GM19023 (cell line): ENCODE measurements around the gene SLC7A4.

Source experiments
- ATAC-seq: cut with Tn5 transposase; IDR thresholded peaks from one replicate; pipeline ENCODE4 v1.9.1; 2021; ENCODE audit warnings: mild to moderate bottlenecking, moderate library complexity; ENCODE audit not compliant: unreplicated experiment

The SLC7A4 gene

DNA sequence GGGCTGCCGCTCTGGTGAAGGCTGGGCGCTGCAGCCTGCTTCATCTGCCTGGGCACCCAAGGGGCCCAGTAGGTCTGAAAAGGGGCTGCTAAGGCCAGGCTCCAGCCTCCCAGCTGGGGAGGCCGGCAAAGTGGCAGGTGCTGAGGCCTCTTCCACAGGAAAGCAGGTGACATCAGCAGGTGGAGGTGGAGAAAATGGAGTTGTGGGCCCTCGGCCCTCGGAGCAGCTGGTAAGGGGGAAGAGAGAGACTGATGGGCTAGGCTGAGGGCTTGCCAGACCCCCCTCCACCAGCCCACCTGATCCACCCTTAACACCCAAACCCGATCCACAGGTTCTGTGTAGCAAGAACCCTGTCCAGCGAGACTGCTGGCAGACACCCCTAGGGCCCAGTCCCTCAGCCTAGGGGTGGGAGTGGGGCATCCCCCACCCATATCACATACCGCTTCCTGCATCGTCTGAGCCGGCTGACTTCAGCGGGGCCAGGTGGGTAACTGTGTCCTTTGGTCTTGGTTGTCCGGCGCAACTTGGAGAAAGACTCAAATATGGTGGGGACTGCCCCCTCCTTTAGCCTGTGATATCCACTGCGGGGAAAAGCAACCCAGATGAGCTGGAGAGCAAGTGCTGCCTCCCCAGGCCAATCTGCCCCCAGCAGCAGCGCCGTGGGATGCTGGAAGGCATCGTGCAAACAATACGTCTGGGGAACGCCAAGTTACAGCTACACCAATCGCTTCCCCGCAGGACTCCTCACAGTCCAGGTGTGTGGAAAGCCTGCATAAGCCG is 32.0 kb downstream of the SLC7A4 start:
- no peak for ATAC-seq

DNA sequence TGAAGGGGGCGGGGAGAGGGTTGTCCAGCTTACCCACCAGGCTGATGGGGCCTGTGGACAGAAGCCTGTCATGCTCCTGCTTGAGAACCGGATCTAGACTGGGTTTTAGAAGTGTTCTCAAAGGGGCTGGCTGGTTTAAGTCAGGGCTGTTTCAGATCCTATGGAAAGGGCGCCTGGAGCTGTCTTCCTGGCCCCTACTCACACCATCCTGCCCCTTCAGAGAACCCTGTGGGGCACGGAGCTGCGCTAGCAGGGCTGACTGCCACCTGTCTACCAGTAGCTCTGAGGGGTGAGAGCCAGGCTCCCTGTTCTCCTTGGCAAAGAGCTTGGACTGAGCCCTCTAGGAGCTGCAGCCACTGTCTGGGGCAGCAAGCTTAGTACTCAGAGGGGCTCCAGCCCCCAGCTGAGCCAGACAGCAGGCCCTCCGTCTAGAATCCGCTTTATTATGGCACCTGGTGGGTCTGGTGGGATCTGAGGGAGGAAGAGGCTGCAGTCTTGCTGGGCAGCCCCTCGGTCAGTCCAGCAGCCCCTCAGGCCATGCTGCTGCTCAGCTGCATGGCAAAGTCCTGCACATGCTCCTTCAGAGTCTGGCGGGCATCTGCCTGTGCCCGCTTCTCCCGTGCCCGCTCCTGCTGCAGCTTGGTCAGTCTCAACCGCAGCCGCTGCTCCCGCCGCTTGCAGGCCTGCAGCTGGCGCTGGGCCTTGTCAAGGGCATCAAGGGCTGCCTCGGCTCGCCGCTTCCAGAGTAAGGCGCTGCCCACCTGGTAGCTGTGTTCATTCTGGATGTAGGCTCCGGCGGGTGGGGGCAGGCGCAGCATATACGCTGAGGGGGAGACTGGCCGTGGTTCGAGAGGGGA is 32.8 kb downstream of the SLC7A4 start:
- ATAC-seq, result no peak

DNA sequence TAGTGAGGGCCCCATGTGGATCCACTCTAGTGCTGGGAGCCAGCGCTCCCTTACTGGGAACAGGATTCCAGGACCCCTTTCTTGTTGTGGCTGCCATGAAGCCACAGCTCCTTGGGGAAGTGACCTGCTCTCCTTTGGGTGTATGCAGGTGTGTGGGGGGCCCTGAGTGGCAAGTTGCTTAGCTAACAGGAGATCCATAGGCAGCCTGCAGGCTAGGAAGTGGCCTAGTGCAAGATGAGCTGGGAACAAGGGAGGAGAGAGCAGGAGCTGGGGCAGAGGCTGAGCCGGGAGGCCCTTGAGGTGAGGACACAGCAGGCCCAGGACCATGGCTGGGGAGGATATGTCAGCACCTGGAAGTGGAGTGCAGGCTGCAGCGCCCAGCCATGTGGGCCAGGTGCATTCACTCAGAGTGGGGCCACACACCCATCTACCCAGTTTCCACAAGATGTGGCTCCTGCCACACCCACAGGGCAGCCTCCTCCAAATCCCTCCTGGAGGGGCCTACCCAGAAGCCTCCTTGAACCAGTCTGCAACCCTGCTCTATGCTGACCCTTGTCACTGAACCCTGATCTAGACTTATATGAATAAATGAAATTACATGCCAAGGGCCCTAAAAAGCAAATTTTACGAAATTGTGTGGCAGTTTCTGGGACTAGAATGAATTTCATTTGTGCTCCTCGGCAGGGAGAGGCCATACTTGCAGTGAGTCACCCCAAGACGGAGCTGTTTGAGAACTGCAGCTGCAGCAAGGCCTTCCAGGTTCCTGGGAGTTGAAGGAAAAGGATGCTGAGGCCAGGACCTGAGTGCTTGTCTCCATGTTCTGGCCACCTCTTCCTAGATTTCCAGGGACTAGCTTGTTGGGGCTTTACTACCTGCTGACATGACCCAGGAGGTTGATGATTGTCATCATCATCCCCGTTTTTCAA is 33.7 kb downstream of the SLC7A4 start:
- no peak for ATAC-seq

DNA sequence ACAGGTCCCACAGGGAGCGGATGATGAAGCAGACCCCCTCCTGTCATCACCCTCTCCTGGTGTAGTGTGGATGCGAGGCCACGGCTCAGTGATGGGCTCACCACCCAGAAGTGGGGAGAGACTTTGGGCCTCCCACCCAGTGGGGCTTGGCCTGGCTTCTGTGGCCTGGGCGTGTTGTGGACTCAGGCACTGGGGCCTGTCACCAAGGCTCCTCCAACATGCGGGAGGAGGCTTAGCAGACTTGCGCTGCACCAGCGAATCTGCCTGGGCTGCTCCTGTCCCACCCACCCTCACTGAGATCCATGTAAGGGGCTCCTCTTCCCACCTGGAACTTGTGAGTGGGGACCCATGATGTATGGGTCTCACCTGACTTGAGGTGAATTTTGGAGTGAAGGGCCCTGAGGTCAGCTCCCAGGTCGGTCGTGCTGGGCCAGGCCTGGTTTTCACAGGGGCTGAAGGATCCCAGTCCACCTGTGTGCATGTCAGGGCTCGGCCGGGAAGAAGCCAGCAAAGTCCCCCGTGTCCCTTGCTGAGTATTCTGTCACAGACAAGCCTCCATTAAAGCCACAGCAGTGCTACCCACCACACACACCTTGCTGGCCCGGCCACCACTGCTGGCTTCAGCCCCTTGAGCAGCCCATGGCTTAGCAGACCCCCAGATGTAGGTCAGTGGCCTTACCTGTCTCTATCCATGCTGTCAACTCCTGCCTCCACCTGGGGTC is 34.7 kb downstream of the SLC7A4 start:
- ATAC-seq, result no peak

DNA sequence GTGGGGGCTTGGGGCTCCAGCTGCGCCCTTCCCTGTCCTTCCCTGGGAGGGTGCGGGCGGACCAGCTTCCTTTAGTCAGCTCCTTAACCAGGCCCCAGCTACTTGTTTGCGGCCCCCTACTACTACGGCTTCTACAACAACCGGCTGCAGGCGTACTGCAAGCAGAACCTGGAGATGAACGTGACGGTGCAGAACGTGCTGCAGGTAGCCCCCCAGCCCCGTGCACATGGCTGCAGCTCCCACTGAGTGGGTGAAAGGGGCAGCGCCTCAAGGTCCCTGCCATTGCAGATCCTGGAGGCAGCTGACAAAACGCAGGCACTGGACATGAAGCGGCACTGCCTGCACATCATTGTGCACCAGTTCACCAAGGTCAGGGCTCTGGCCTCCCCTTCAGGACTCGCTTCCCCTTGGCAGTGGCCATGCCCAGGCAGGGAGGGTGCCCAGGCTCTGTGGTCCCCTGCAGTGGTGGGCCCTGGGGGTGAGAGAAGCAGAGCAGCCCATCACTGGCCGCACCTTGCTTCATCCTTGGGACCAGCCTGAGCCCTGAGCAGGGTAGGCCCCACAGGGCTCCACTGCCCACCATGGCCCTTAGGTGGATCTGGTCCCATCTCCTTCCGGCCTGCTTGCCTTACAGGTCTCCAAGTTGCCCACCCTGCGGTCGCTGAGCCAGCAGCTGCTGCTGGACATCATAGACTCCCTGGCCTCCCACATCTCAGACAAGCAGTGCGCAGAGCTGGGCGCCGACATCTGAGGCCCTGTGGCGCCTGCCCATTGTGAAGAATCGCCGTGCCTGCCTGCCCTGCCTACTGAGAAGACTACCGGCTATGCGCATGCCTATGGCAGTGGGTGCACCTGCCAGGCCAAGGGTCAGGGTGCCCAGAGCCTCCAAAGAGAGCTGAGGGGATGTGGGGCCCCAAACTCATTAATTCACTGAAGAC is 35.5 kb downstream of the SLC7A4 start:
- ATAC-seq, result no peak

DNA sequence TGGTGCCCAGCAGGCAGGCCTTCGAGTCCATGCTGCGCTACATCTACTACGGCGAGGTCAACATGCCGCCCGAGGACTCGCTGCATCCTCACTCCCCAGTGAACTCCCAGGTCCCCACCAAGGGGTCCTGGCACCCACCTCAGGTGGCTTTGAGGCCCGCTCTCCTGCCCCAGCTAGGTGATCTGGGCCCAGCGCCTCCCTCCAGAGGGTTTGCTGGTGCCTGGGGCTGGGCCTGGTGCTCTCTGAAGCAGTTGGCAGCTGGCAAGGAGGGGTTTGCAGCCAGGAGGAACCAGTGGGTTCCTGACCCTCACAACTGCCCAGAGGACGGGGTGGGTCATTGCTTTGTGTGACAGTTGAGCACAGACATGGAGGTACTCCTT is 36.3 kb downstream of the SLC7A4 start:
- no peak for ATAC-seq

DNA sequence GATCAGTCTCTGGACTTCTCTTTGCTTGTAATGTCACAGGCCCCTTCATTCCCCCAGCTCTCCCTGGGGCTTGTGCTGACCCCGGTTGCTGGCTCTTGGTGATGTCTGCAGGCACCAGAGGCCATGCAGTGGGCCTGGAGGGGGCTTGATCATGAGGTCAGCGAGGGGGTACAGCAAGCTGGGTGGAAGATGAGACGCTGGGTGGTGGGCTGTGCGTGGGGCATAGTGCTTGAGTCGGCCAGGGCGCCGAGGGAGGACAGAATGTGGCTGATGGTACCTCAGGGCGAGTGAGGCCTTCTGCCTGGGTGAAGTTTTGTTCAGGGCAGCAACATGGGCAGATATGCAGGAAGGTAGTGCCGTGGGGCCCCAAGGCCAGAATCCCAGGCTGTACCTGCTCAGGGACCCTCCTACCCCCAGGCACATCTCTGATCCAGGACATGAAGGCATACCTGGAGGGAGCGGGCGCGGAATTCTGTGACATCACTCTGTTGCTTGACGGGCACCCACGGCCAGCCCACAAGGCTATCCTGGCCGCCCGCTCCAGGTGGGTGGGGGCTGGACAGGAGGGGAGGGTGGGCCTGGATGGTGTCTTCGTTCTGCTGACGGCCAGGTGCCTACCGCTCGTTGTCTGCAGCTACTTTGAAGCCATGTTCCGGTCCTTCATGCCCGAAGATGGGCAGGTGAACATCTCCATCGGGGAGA is 36.9 kb downstream of the SLC7A4 start:
- no peak for ATAC-seq

DNA sequence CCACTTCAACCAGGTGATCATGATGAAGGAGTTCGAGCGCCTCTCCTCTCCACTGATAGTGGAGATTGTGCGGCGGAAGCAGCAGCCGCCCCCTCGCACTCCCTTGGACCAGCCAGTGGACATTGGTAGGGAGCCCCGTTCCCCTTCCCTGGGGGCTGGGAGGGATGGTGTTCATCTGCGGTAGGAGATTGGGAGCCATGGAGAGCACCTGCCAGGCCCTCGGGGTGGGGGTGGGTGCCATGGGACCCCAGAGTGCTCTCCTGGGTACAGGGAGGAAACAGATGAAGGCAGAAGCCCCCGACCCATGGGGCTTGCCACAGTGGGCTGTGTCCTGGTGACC is 37.5 kb downstream of the SLC7A4 start:
- no peak for ATAC-seq

DNA sequence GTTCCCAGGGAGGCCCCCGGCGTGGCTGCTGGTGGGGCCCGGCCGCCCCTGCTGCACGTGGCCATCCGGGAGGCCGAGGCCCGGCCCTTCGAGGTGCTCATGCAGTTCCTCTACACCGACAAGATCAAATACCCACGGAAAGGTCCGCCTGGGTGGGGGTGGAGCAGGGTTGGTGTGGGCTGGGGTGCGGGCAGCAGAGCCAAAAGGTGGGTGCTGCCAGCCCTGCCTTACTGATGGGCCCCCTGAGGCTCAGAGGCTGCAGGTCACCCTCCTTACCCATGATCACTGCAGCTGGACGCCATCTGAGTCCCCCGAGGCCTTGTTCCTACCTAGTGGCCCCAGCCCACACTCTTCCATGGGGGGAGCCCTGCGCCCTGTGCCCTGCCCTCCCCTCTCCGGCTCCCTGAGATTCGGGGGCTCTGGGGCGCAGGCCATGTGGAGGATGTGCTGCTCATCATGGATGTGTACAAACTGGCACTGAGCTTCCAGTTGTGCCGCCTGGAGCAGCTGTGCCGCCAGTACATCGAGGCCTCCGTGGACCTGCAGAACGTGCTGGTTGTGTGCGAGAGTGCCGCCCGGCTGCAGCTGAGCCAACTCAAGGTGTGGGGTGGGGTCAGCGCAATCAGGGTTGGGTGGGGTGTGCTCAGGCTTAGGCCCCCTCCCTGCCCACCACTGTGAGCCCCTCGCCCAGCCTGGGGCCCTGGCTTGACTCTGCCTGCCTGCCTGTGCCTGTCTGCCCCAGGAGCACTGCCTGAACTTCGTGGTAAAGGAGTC is 38.0 kb downstream of the SLC7A4 start:
- no peak for ATAC-seq

DNA sequence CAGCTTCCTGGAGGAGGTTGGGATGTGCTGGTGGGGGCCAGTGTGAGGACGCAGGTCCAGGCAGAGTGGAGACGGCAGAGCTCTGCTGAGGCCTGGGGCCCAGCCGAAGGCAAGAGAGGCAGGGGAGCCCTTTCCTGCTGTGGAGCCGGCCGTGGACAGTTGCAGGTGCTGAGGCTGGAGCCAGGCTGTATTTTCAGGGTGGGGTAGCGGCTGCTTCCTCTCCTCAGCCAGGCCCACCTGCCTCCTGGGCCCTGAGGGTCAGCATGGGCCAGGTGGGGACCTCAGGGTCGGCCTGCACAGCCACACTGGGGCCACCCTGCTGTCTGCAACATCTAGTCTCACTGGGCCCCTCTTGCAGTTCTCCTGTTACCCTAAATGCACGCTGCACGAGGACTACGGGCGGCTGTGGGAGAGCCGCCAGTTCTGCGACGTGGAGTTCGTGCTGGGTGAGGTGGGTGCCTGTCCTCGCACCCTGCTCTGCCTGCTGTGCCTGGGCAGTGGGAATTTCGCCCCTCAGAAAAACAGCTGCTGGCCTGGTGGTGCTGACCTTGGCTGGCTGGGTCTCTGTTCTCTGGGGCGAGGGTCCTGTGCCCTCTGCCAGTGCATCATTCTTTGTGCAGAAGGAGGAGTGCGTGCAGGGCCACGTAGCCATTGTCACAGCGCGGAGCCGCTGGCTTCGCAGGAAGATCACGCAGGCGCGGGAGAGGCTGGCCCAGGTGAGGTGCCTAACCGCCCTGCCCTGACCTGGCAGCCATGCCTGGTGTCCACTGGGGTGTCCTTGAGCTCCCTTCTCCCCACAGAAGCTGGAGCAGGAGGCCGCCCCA is 38.8 kb downstream of the SLC7A4 start:
- no peak for ATAC-seq

DNA sequence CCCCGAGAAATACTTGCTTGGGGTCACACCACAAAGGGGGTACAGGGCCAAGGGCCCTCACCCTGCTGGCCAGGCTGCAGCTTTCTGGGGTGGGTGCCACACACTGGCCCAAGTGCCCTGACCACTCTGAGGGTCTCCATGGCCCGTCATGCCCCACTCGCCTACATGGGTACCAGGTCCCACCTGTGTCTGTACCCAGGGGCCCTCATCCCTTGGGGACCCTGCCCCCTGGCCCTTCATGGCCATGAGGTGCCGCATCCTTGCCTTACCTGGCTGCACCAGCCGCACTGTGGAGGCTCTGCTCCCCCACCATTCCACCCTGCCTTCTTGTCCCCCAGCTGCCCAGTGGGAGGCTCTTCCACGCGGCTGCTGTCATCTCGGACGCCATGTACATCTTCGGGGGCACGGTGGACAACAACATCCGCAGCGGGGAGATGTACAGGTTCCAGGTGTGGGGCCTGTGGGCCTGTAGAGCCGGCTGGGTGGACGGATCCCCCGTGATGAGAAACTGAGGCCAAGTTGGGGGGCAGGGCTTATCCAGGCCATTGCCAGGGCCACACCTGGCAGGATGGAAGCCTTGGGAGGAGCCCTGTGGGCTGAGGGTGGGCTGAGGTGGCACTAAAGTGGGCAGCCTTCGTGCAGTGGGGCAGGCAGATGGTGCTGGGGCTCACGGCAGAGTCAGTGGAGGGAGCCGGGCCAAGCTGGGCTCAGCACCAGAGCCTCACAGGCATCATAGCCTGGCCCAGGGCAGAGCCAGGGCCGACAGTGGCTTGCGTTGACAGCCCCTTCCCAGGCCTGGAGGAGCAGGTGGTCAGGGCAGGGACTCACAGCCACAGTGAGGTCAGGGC is 39.7 kb downstream of the SLC7A4 start:
- ATAC-seq, result no peak

DNA sequence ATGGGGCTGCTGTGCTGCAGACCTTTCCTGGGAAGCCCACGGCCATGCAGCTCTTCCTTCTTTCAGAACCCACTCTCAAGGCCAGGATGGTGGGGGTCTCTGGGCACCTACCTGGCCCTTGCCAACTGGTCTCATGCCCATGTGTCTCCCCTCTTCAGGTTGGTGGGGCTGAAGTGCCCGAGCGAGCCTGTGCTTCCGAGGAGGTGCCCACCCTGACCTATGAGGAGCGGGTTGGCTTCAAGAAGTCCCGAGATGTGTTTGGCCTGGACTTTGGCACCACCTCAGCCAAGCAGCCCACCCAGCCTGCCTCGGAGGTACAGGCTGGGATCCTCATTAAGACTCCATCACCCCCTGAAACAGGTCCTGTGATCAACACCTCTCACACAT is 40.3 kb downstream of the SLC7A4 start:
- ATAC-seq, result no peak

DNA sequence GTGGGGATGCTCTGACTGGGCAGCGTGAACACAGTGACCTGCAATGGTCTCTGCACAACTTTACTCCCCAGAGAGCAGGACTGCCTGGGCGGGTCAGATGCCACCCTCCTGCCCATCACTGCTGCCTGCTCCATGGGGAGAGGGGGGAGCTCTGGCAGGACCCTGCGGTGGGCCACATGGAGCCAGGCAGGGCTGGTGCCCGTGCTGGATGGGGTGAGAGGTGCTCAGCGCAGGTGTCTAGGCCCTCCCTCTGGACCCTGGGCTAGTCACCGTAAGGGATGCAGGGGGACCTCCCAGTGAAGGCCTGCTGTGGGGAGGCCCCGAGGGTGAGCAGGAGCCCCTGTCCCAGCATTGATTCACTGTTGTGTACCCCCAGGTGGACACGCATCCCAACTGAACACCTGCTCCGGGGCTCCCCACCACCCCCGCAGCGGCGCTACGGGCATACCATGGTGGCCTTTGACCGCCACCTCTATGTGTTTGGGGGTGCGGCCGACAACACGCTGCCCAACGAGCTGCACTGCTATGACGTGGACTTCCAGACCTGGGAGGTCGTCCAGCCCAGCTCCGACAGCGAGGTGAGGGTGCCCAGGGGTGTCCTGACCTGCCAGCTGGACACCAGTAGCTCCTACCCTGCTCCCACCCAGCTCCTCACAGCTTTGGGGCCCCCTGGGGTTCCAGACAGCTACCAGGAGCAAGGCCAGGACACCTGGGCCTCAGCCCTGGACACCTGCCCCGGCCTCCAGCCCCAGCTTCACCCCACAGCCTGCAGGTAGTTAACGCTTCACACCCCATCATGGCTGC is 40.9 kb downstream of the SLC7A4 start:
- no peak for ATAC-seq

DNA sequence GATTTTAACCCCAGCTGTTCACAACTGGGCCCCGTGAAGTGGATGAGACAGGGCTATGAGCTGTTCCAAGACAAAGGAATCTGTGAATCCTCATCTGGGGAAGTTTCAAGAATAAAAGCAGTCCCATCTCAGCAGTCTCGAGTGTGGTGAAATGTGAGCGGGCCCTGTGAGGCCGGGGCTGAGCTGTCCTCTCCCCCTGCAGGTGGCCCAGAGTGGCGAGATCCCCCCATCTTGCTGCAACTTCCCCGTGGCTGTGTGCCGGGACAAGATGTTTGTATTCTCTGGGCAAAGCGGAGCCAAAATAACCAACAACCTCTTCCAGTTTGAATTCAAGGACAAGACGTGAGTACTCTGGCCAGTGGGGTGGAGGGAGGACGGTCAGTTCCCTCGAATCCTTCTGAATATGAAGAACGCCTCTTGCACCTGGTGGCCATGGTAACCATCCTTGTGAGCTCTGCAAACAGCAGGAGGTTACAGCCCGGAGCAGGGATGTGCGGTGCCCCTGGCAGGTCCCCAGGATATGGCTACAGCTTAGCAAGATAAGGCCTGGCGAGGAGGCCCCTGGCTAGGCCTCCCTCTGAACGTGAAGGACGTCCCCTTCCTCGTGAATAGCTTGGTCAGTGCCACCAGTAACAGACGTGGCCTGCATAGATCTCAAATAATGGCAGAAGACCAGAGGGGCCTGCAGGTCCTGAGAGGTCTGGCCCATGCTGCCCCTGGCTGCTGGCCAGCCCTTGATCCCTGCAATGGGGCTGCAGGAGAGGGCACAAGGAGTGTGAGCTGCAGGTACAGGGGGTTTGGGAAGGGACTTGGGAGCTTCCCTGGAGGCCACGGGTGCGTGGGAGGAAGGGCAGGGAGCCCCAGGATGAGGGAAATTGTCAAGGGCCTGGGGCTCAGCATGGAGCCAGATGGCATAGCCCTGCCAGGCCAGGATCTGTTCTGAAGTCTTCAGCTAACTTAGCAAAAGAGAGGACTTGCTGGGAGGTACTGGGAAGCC is 41.9 kb downstream of the SLC7A4 start:
- ATAC-seq, result no peak
